ENCODE data around the gene DAPK1.
A peak's percentile ranks its signal among the peaks of the same experiment; 100 is the strongest.

DAPK1 gene

GRCh38 chr9:87674565-87675299 lies 177.1 kb downstream of the DAPK1 start:
- DNase-seq: no peak

- no peak for DNase-seq
Measured at GRCh38 chr9:87675906-87676515, 178.3 kb downstream of the DAPK1 start.

- no peak for DNase-seq
Measured at GRCh38 chr9:87676976-87677775, 179.5 kb downstream of the DAPK1 start.

DNA sequence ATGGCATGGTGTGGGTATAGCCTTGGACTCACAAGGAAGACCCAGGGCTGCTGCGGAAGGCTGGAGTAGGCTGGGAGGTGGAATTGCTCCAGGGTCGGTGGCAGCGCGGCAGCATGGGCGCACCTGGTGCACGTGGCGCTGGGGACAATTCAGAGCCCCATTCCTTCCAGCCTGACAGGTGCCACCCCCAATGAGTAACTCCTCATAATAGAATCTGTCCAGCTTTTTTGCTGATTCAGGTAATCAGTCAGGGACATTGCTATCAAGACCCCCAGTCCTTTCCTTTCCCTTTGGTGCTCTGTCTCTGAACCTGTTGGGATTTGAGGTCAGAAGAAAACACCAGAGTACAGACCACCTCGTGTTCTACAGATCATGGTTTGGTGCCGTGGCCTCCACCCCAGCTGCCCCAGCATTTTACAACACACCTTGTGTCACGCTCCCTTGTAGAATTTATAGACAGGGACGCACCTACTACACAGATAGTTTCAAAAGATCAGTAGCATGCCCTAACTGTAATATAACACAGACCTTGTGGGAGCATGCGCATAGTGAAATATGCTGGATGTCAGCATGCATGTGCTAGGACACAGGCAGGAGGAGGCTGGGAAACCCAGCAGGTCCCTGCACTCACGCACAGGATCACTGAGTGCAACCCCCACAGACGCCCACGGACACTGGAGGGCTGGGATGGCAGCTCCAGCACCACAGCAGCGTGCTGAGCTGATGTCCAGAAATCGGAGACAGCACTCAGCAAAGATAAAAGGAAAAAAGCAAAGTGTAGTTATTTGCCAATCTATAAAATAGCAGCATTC lies 180.3 kb downstream of the DAPK1 start:
- no peak for DNase-seq

GRCh38 chr9:87678650-87679355 lies 181.1 kb downstream of the DAPK1 start:
- peak; percentile 50 for DNase-seq

DNA sequence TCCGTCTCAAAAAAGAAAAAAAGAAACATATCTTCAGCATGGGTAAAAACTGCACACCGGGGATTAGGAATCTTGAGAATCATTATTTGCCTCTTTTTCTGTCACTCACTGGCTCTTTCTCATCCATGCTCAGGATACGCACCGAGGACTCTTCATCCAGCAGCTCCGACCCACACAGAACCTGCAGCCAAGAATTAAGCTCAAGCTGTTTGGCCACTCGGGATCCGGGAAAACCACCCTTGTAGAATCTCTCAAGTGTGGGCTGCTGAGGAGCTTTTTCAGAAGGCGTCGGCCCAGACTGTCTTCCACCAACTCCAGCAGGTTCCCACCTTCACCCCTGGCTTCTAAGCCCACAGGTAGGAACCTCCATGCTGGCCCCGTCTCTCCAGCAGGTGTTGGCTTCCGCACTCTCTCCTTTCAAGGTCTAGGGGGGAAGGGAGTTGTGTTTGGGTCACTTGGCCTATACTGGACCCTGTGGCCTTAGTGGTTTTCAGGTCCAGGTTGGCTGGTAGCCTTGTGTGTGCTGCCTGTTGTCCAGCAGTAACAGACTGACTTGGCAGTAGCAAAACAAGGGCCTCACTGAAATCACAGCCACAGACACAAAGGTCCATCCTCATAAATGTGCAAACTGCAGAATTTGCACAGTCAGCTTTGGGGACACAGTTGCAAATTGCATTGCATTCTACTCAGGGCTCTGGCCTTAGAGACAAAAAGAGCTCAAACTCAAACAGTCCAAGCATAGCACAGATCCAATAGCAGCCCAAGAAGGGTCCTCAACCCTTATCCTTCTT lies 183.8 kb downstream of the DAPK1 start:
- DNase-seq: no peak

DNA sequence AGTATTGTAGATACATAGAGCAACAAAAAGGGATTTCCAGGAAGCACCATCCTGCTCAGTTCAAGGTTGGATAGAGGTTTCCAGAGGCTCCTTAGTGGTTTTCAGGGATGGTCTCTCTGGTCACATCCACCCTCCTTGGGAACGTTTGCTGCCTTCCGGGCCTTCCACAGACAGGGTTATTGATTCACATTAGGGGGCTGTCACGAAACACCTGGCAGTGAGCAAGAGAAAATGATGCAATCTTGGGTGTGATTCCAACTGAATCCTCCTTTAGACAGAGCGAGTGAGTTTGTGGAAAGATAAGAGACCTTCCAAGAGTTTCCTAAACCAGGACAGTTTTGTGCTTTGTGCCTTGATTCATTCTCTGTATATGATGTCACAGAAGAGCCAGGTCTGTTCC lies 184.4 kb downstream of the DAPK1 start:
- no peak for DNase-seq

DNA sequence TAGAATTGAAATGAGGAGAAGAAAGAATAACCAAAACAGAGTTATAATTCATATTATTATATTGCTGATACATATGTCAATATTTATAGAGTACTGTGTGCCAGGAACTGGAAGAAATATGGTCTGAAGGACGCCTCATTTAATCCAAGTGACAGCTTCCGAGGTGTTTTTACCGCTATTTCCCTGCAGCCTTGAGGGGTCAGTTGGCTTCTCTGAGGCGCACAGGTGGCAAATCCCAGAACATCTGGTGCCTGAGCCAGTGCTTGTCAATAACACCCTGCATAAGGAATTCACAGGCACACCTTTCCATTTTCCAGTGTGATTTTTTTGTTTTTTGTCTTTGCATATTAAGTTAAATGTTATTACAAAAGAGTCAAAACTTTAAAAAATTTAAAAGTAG lies 185.0 kb downstream of the DAPK1 start:
- no peak for DNase-seq

DNA sequence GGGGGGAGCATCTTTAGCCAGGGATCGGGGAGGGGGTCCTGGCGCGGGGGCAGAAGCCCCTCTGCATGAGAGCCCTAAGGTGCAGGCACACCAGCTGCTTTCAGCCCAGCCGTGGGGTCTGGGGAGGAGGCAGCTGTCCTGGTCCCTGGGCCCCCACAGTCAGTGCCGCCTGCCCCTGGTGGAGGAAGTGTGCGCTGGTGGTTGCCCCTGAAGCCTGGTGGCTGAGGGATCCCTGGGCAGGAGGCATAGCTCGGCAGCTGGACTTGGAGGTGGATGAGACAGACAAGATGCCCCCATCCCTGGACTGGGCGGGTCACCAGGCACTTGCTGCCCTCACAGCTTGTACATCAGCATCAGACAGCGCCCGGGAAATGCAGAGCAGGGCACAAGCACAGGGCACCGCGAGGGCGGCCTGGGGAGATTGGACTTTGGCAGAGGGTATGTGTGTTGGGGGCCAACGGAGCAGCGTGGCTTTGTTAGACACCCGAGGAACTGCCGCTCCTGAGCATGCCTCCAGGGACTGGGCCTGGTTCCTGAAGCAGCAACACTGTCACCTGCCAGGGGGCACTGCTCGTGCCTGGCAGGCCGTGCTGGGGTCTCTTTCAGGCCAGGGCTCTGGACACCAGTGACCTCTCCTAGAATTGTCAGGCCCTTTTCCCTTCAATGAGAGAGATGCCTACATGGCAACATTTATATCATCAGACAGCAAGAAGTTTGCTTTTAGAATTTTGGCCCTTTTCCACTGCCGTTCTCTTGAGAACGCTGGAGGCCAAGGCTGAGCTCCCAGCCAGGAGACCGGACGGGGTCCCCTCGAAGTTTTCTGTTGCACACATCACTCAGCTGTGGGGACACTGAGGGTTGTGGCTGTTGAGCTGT lies 186.3 kb downstream of the DAPK1 start:
- DNase-seq: no peak

GRCh38 chr9:87684627-87685219 lies 187.1 kb downstream of the DAPK1 start:
- no peak for DNase-seq

GRCh38 chr9:87685441-87685840 lies 187.8 kb downstream of the DAPK1 start:
- DNase-seq: no peak

DNA sequence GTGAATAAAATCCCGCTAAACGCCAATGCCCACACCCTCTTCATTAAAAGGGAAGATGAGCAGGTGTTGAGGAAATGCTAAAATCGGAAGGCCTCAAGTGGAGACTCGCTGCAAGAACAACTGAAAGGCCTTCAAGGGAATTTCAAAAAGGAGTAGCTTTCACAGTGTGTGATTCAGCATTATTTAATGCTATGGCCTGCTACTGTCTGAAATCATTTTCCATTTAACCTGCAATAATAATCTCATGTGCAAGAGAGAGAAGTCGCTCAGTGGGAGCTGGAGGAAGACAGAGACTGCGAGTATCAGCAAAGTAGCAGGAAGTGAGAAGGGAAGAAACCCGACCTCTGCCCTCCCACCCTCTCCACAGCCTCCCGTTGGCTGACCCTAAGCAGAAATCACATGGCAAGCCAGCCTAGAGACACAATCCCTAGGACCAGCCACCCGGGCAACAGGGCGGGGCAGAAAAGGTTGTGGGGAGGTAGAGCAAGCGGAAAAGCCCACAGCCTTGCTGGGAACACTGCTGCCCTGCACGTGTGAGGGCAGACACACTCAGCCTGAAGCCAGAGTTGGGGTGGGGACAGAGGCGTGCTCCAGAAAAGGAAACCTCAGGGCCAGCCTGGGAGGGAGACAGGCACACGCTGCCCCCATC lies 188.3 kb downstream of the DAPK1 start:
- DNase-seq: no peak

DNA sequence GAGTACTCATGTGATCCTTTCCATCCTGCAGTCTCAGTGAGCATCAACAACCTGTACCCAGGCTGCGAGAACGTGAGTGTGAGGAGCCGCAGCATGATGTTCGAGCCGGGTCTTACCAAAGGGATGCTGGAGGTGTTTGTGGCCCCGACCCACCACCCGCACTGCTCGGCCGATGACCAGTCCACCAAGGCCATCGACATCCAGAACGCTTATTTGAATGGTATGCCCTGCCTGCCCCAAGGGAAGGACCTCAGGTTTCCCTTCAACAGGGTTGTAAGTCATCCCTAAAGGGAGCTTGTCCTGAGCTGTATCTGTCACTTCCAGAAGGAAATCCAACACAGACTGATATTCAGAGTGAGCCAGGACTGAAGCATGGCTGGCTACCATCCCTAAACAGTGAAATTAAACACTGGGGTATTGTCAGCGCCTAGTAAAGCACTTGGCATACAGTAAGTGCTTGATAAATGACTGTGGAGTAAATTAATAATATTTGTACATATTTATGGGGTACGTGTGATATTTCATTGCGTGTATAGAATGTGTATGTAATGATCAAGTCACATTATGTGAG lies 188.9 kb downstream of the DAPK1 start:
- DNase-seq: no peak

GRCh38 chr9:87687207-87687606 lies 189.5 kb downstream of the DAPK1 start:
- DNase-seq: no peak

DNA sequence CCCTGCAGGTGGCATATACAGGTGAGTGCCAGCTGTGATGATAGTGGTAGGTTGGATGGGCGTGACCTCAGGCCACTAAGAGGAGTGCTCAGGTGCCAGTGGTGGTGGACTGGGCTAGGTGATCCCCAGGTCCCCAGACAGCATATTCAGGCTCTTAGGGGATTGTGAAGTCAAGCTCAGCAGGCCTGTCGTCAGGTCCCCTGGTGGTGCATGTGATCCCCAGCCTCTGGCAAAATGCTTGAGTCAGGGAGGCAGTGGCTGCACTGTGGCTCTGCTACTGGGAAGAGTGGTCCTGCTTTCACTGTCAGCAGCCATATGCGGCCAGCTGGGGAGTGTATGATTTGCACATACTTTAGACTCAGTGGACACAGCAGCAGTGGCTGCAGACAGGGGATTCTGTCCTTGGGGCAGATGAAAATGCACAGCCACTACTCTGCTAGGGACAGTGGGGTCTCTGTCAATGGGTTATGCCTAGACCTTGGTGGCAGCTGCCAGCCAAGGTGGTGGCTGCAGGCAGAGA lies 196.6 kb downstream of the DAPK1 start:
- no peak for DNase-seq

GRCh38 chr9:87695523-87695922 lies 197.9 kb downstream of the DAPK1 start:
- no peak for DNase-seq

GRCh38 chr9:87696641-87697040 lies 199.0 kb downstream of the DAPK1 start:
- no peak for DNase-seq

DNA sequence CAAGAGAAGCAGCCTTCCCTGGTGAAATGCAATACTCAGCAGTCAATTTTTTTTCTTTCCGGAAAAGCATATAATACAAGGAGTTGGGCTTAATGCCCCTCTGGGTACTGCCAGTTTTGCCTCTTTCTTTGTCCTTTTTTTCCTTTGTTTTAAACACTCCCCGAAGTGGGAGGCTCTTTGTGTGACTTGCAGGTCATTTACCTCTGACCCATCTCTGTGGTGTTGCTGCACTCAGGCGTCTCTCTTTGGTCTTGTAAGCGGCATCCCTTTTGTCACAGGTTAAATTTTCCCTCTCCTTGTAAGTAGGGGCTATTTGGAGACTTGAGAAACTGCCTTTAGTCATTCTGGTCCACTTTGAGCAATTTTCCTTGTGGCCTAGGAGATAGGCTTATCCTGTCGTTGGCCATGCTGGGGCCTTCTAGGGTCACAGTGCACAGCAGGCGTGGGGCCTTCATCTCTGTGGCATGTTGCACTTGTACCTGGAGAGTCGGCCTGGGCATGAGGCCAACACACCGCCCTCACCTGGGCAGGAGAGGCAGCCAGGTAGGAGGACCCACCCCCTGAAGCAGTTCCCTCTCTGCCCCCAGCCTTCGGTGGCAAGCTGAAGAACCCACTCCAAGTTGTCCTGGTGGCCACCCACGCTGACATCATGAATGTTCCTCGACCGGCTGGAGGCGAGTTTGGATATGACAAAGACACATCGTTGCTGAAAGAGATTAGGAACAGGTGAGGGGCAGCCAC lies 200.6 kb downstream of the DAPK1 start:
- no peak for DNase-seq
